MM.1S (cell line): ENCODE data around the gene FNIP2.

Experiments
- CTCF ChIP-seq: fragments of 300-600 bp; sonication (generic); IDR thresholded peaks from 2 replicates; pipeline ENCODE4 v1.5.1; 2016; ENCODE audit warnings: antibody characterized with exemption, low read length, mixed read lengths
- EZH2 ChIP-seq: fragments of 300-600 bp; sonication (generic); optimal IDR thresholded peaks from 2 replicates; pipeline ENCODE3; 2017; ENCODE audit warnings: low read depth, mild to moderate bottlenecking, antibody characterized with exemption, low read length, mixed read lengths
- EZH2phosphoT487 ChIP-seq: fragments of 300-600 bp; sonication (generic); IDR thresholded peaks from 2 replicates; pipeline ENCODE4 v1.6.1; 2018; ENCODE audit warnings: antibody characterized with exemption, low read length

GRCh38 chr4:158850371-158850770 lies 81.5 kb downstream of the FNIP2 start:
- TF ChIP-seq EZH2 (no peak), CTCF (no peak), EZH2phosphoT487 (no peak)
